Activated T-helper 1 cell treated with anti-CD3 and anti-CD28 coated beads, Interleukin-12 subunit alpha, Interleukin-12 subunit beta, Interleukin-2, Interleukin-4 antibody, amounts not matched to agents 30 ng/mL and 10 ng/mL and 1 ng/mL, durations not matched to agents 14 hours and 24 hours and 36 hours (primary cell): ENCODE data around the gene TKTL1. TPM values are rescaled to one million over a fixed set of nuclear protein-coding genes. Genes with fewer than 3 reads are reported as not detected.

ENCODE experiments used
- DNase-seq: peaks from one replicate; pipeline ENCODE4 v3.0.0; 2021; ENCODE audit warnings: low spot score
- H3K27ac Mint-ChIP-seq: one replicate; pipeline ENCODE4 v1.8.0; 2021; ENCODE audit warnings: mild to moderate bottlenecking, mixed read lengths
- H3K27me3 Mint-ChIP-seq: one replicate; pipeline ENCODE4 v1.8.0; 2022; ENCODE audit warnings: mild to moderate bottlenecking, moderate library complexity, mixed read lengths; ENCODE audit not compliant: insufficient read depth
- H3K36me3 Mint-ChIP-seq: one replicate; pipeline ENCODE4 v1.8.0; 2021; ENCODE audit warnings: low read depth, mixed read lengths
- H3K4me1 Mint-ChIP-seq: one replicate; pipeline ENCODE4 v1.8.0; 2021; ENCODE audit warnings: low read depth, mixed read lengths
- H3K4me3 Mint-ChIP-seq: one replicate; pipeline ENCODE4 v1.8.0; 2021; ENCODE audit warnings: mild to moderate bottlenecking, moderate library complexity, mixed read lengths
- H3K9me3 Mint-ChIP-seq: one replicate; pipeline ENCODE4 v1.8.0; 2021; ENCODE audit warnings: mixed read lengths
- intact Hi-C: fragments of 100-400 bp; cut with micrococcal nuclease; formaldehyde crosslinking; loops from one replicate; pipeline ENCODE4 v1.15.1; 2024
- total RNA-seq: library from RNA; stranded (reverse); gene quantifications from 2 replicates; pipeline ENCODE4 v1.2.3, GENCODE V29; 2022

Gene TKTL1
- total RNA-seq, 1 donor from 2014 or later, result 0.34 TPM

DNA sequence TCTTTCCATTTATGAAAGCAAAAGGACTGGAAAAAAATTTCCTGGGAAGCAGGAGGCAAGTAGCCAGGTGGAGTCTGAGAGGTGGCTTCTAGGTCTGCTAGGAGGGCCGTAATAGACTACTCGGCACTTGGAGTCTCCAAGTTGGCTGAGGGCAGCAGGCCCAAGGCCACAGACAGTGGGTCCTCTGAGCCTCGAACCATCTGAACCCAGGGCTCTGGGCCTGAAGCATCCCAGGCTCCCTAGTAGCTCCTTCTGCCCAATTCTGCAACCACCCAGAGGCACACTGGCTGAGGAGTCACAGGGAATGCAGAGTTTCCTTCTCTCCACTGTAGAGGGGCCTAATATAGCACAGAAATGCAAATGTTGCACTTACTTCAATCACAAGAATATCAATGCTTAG lies 19.8 kb downstream of the TKTL1 start:
- Mint-ChIP-seq H3K4me1 (peaks cover 39% of the 10 kb centered on the region), H3K36me3 (peaks cover 3% of the 10 kb centered on the region), H3K27me3 (no peaks in the 10 kb centered on the region), H3K4me3 (no peak overlapping the region), H3K27ac (no peak overlapping the region), H3K9me3 (no peaks in the 10 kb centered on the region)
- intact Hi-C loops, result no loop called here
- DNase-seq, result no peak

DNA sequence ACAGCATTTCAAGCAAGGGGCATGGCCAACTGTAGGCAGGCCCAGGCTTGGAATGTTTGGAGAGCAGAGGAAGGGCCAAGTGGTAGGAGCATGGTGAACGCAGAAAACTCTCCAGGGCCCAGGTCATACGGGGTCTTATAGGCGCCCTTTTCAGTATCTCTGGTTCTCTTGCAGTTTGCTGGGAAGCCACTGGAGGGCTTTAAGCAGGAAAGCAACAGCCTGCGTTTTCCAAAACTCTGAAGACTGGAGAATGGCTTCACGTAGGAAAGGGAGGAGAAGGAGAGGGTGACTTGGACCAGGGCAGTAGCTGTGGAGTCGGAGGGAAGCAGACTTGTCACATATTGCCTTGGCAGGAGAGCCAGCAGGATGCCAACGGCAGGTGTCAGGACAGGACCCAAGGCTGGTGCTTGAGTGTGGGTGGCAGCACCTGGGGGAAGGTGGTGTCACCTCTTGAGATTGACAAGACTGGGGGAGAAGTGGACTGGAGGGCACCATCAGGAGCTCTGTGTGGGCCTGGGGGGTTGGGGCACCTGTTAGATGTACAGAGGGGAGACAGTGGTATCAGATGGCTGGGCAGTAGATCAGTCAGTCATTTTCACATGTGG lies 21.9 kb downstream of the TKTL1 start:
- no peak overlapping the region for H3K27ac Mint-ChIP-seq
- H3K4me1 Mint-ChIP-seq, result peaks cover 32% of the 10 kb centered on the region
- DNase-seq, result no peak
- H3K4me3 Mint-ChIP-seq, result no peak overlapping the region
- intact Hi-C loops, result no loop called here
- peaks cover 3% of the 10 kb centered on the region for H3K36me3 Mint-ChIP-seq
- no peaks in the 10 kb centered on the region for H3K9me3 Mint-ChIP-seq
- no peaks in the 10 kb centered on the region for H3K27me3 Mint-ChIP-seq

DNA sequence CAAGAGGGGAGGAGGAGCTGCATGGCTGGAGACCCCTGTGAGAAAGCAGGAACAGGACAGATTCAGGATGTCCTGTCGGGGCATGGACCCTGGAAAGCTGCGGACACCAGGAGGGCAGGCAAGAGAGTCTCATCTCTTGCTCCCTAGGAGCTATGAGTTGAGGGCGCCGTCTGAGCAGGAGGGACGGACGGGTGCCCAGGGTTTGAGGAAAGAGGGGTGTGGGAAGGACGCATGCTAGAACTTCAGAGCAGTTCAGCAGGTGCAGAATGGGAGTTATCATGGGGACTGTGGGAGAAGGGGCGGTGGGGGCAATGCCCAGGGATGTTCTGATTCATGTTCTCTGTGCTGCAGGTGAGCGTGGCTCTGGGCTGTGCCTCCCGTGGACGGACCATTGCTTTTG lies 24.8 kb downstream of the TKTL1 start:
- Mint-ChIP-seq H3K9me3 (no peaks in the 10 kb centered on the region), H3K4me1 (peaks cover 20% of the 10 kb centered on the region), H3K27ac (no peak overlapping the region), H3K4me3 (no peak overlapping the region), H3K27me3 (no peaks in the 10 kb centered on the region), H3K36me3 (peaks cover 3% of the 10 kb centered on the region)
- intact Hi-C loops, result no loop called here
- DNase-seq, result no peak

DNA sequence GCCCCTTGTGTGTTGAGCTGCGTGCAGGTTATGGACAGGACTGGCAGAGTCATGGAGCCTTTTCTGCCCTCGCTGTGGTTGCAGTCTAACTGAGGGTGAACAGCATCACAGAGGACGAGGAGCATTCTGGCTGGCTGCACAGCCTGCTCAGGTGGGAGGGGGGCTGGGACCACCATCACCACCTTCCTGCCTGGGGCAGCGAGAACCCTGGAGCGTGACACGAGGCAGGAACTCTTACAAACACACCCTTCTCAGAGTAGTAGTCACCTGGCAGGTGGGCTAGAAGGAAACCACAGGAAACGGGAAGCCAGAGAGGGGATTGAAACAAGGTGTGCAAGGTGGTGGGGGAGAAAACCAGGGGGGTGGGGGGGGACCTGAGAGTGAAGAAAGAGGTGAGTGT lies 25.6 kb downstream of the TKTL1 start:
- H3K36me3 Mint-ChIP-seq, result peaks cover 3% of the 10 kb centered on the region

DNA sequence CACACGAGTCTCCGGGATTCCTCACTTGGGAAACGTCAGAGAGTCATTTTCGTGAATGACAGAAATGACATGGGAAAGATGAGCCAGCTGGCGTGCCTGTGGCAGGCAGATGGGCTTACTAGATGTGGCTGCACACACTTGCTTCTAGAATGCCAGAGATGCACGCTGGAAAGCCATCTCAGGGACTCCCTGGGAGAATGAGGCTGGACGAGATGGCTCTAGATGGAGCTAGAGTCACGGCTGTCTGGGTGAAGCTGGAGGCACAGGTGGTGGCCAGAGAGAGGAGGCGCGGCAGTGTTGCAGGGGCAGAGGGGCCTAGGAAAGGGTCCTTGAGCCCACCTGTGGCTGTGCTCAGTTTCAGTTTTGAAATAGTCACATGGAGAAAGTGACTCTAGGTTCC lies 26.0 kb downstream of the TKTL1 start:
- no peak for DNase-seq
- peaks cover 3% of the 10 kb centered on the region for H3K36me3 Mint-ChIP-seq
- H3K27me3 Mint-ChIP-seq, result no peaks in the 10 kb centered on the region
- H3K9me3 Mint-ChIP-seq, result no peaks in the 10 kb centered on the region
- no peak overlapping the region for H3K27ac Mint-ChIP-seq
- peaks cover 28% of the 10 kb centered on the region for H3K4me1 Mint-ChIP-seq
- intact Hi-C loops, result no loop called here
- H3K4me3 Mint-ChIP-seq, result no peak overlapping the region

More for the DNA sequence above, 25.6 kb downstream of the TKTL1 start:
- Mint-ChIP-seq H3K9me3 (no peaks in the 10 kb centered on the region), H3K27ac (no peak overlapping the region), H3K4me1 (peaks cover 24% of the 10 kb centered on the region), H3K27me3 (no peaks in the 10 kb centered on the region), H3K4me3 (no peak overlapping the region)
- intact Hi-C loops, result no loop called here
- no peak for DNase-seq

DNA sequence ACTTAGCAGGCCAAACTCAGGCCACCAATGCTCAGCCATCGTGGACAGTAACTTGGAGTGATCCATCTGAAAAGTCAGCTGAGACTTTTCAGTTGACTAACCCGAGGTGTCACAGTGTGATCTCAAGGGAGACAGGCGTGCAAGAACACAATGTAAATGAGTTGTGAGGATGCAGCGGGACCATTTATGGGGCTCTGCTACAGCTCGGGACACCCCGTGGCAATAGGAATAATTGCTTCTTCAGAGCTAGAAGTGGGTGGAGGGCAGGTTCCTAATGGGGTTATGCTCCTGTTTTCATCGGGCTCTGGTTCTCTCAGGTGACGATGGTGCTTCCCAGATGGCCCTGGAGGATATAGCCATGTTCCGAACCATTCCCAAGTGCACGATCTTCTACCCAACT lies 27.3 kb downstream of the TKTL1 start:
- intact Hi-C loops, result no loop called here
- Mint-ChIP-seq H3K9me3 (no peaks in the 10 kb centered on the region), H3K27me3 (no peaks in the 10 kb centered on the region)

DNA sequence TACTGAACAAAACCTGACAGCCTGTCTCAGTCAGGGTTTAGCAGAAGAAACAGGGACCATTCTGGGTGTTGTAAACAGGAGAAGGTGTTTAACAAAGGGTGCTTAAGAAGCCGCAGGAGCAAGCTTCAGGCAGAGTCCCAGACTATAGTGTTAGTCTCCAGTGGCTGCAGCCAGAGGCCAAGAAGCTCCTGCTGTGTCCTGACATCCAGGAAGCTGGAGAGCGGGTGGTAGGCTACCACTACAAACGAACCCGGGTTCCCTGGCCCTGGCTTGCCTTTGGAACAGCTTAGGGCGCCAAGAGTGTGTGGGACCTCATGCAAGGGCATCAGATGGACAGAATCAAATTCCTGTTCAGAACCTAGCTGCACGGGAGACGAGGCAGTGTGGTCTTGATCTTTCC lies 27.9 kb downstream of the TKTL1 start:
- Mint-ChIP-seq H3K4me3 (no peak overlapping the region), H3K27me3 (no peaks in the 10 kb centered on the region), H3K4me1 (peaks cover 42% of the 10 kb centered on the region), H3K36me3 (no peaks in the 10 kb centered on the region), H3K9me3 (no peaks in the 10 kb centered on the region), H3K27ac (no peak overlapping the region)
- no peak for DNase-seq
- intact Hi-C loops, result no loop called here

More for the DNA sequence above, 27.3 kb downstream of the TKTL1 start:
- no peak for DNase-seq
- no peak overlapping the region for H3K27ac Mint-ChIP-seq
- H3K4me1 Mint-ChIP-seq, result peaks cover 40% of the 10 kb centered on the region
- no peak overlapping the region for H3K4me3 Mint-ChIP-seq
- no peaks in the 10 kb centered on the region for H3K36me3 Mint-ChIP-seq

DNA sequence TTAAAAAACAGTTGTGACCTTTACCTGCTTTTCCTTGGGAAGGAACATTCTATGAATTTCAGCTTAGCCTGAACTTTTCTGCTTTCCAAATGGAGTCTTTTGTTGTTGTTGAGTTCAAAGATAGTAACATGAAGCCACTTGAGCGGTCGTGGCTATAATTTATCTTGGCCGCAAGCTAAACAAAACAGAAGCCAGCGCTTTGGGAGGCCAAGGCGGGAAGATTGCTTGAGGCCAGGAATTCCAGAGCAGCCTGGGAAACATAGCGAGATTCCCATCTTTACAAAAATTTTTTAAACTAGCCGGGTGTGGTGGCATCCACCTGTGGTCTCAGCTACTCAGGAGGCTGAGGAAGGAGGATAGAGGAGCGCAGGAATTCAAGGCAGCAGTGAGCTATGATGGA lies 29.9 kb downstream of the TKTL1 start:
- no peak overlapping the region for H3K27ac Mint-ChIP-seq
- intact Hi-C loops, result no loop called here
- H3K9me3 Mint-ChIP-seq, result no peaks in the 10 kb centered on the region
- H3K4me3 Mint-ChIP-seq, result no peak overlapping the region
- H3K27me3 Mint-ChIP-seq, result no peaks in the 10 kb centered on the region
- H3K36me3 Mint-ChIP-seq, result no peaks in the 10 kb centered on the region
- H3K4me1 Mint-ChIP-seq, result peaks cover 35% of the 10 kb centered on the region
- no peak for DNase-seq

DNA sequence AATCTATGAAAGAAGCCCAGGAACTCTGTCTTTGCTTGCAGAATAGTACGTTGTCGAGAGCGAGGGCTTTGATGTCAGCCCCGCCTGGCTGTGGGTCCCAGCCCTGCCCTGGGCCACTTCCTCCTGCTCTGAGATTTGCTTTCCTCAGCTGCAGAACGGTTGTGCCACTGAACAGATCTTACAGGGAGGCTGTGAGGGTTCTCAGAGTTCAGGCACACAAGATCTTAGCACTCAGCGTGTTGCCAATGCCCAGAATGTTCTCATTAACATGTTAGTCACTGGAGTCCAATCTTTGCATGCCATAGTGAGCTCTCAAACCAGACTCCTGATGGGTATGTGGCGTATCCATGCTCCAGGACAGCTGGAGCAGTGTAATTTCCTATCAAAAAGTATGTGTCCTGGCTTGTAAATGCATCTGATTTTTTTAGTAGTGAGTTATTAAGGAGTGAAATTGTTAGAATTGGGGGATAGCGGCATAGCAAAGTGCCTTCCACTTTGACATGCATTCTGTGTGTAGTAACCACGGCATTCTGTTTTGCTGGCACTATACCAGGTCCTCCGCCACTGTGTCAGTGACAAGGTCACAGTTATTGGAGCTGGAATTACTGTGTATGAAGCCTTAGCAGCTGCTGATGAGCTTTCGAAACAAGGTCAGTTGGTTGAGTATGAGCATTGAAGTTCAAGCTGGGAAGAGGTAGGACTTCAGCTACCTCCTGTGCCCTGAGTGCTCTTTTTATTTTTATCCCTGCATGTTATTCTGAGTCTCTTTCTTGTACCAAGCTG lies 31.6 kb downstream of the TKTL1 start:
- peak; percentile 34 for DNase-seq
- intact Hi-C loops, result loop anchor here (2.0 kb wide), 1 partner anchor 18 kb away; no protein-coding TSS in a partner anchor
- no peaks in the 10 kb centered on the region for H3K27me3 Mint-ChIP-seq

DNA sequence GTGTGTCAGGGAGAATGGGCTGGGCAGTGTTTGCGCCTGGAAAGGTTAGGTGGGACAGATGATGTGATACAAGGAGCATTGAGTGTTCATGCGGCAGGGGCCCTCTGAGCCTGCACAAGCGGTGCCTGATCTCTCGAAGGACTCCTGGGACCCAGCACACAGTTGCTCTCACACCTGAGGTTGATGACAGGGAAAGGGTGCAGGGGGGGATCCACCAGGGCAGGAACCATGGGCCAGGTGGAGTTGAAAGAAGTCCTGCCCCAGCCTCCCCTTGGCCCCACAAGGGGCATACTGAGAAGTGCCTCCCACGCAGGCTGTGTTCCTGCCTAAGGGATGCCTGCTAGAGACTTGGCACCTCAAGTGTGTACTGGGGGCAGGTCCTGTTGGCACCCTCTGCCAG lies 33.1 kb downstream of the TKTL1 start:
- H3K4me1 Mint-ChIP-seq, result peaks cover 25% of the 10 kb centered on the region
- intact Hi-C loops, result no loop called here
- no peaks in the 10 kb centered on the region for H3K27me3 Mint-ChIP-seq
- H3K27ac Mint-ChIP-seq, result no peak overlapping the region
- H3K36me3 Mint-ChIP-seq, result no peaks in the 10 kb centered on the region
- no peaks in the 10 kb centered on the region for H3K9me3 Mint-ChIP-seq
- H3K4me3 Mint-ChIP-seq, result no peak overlapping the region
- no peak for DNase-seq

More for the DNA sequence above, 31.6 kb downstream of the TKTL1 start:
- no peak overlapping the region for H3K4me3 Mint-ChIP-seq
- no peaks in the 10 kb centered on the region for H3K36me3 Mint-ChIP-seq
- H3K9me3 Mint-ChIP-seq, result no peaks in the 10 kb centered on the region
- peaks cover 22% of the 10 kb centered on the region for H3K4me1 Mint-ChIP-seq
- no peak overlapping the region for H3K27ac Mint-ChIP-seq

DNA sequence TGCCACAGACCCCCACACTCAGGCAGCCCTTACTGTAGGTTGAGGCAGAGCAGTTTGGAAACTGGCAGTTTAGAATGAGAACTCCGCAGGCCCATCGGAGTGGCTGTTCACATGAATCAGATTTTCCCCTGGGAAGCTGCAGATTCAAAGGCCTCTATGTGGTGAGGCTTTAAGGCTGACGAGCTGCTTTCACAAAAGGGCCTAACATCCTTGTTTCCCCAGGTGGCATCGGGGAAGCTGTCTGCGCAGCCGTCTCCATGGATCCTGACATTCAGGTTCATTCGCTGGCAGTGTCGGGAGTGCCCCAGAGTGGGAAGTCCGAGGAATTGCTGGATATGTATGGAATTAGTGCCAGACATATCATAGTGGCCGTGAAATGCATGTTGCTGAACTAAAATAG lies 33.7 kb downstream of the TKTL1 start:
- intact Hi-C loops, result no loop called here
- H3K9me3 Mint-ChIP-seq, result no peaks in the 10 kb centered on the region
- H3K4me1 Mint-ChIP-seq, result peaks cover 32% of the 10 kb centered on the region
- H3K36me3 Mint-ChIP-seq, result no peaks in the 10 kb centered on the region
- DNase-seq, result no peak
- no peaks in the 10 kb centered on the region for H3K27me3 Mint-ChIP-seq
- no peak overlapping the region for H3K27ac Mint-ChIP-seq
- no peak overlapping the region for H3K4me3 Mint-ChIP-seq

DNA sequence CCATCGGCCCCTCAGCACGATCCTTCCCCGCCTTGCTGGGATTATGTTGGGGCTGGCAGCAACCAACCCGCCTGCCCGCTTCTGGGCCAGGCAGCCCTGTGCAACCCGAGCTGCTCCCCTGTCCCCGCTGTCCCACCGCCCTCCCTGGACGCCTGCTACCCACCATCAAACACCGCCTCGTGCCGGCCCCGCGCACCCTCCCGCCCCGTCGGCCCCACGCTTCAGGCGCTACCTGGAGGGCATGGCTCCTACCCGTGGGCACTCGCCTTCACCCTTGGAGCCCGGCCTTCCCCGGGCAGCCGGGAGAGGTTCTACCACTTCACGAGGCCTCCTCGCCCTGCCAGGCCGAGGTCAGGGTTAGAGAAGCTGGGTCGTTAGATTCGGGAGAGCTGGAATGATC lies 37.0 kb downstream of the TKTL1 start:
- H3K27ac Mint-ChIP-seq, result no peak overlapping the region
- no peaks in the 10 kb centered on the region for H3K36me3 Mint-ChIP-seq
- intact Hi-C loops, result no loop called here
- no peaks in the 10 kb centered on the region for H3K9me3 Mint-ChIP-seq
- no peak overlapping the region for H3K4me3 Mint-ChIP-seq
- H3K27me3 Mint-ChIP-seq, result no peaks in the 10 kb centered on the region
- no peak for DNase-seq
- peaks cover 28% of the 10 kb centered on the region for H3K4me1 Mint-ChIP-seq

DNA sequence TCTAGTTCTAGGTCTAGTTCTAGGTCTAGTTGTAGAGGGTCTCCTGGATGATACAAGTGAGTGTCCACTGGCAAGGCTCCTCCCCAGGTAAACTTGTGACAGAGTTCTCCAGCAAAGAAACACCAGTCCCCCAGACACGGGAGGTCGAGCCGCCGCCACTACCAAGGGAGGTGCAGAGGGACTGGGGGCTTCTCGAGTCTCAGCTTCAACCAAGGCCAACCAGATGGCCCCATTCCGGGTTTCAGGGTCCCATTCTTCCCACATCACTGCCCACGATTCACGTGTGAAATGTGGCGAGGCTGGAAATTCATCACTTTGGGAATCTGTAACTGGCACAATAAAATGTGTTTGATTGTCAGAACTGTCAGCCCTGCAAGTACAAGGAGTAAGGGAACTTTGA lies 37.5 kb downstream of the TKTL1 start:
- Mint-ChIP-seq H3K4me1 (peaks cover 23% of the 10 kb centered on the region), H3K27me3 (no peaks in the 10 kb centered on the region), H3K36me3 (no peaks in the 10 kb centered on the region), H3K9me3 (no peaks in the 10 kb centered on the region), H3K4me3 (no peak overlapping the region), H3K27ac (no peak overlapping the region)
- no peak for DNase-seq
- intact Hi-C loops, result no loop called here
